ENCODE results near the gene ROPN1.

- TF ChIP-seq CTCF (IDR thresholded peaks at IDR 0.05) (no peak), POLR2A (IDR thresholded peaks at IDR 0.05) (no peak)
Measured at GRCh38 chr3:124032311-124032880, 40.5 kb upstream of the ROPN1 start.

Data from Peyer's patch (tissue), 4 donors.